GM18519 (cell line): ENCODE measurements around the gene DNASE2B.

Source experiments
- ATAC-seq: cut with Tn5 transposase; IDR thresholded peaks from one replicate; pipeline ENCODE4 v1.9.1; 2021; ENCODE audit warnings: mild to moderate bottlenecking, moderate library complexity; ENCODE audit not compliant: unreplicated experiment, low FRiP score

DNASE2B gene

DNA sequence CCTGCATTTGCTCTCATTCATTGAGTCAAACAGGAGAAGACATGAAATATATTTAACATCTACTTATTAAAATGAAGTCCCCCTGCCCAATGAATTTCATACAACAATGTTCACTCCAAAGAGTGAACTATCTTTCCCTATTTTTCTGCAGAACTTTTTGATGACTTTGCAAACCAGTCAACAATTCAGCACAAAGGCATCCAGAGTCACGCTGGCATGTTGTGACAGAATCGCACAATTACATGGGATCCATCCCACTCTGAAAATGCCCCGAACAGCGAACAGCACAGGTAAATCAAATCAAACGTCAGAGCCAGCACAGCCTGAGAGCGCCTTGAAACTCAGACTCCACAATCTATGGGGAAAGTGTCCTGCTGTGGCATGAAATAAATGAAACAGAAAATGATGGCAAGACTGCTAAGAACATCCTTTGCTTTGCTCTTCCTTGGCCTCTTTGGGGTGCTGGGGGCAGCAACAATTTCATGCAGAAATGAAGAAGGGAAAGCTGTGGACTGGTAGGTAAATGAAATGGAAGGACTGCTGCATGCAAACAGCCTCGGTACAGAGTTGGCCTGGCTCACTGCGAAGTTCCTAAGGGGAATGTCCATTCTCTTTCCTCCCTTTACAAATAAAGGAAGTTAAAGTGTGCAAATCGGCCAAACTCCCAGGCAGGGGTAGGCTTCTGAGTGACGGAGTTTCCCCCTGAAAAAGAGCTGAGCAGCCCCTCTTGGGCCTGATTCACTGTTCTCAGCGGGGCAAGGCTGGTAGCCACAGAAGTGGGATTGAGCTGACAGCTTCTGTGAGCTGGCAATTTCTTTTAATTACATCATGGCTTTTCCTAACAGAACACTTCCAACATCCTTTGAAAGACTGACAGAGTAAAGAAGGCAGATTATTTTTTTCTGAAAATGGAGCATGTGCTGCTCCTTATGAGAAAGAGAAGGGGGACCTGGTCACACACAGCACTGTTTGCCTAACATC lies at the start of gene DNASE2B:
Gene DNASE2B (plus strand): TSS at position 310 of the 981 bp plus-strand sequence. CDS start 81 bp downstream, at position 391.
- no peak for ATAC-seq

DNA sequence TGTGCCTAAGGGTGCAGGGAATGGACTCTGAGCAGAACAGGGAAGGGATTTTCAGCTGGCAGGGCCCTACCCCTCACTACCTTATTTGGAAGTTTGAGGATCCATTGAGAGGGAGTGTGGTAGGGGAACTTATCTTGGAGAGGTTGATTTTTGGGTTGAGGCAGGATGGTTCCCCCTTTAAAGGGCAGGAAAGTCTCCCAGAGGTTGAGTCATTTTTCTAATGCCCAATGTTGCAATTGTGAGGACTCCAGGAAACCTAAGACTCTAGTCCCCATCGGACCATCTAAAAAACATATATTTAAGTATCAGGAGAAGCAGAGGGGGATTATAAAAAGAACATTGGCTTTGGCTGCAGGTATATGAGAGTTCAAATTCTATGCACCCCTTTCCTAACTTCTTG lies 49.5 kb upstream of the DNASE2B start:
- ATAC-seq, result no peak

- ATAC-seq, result no peak
Measured at GRCh38 chr1:84350104-84350503, 48.2 kb upstream of the DNASE2B start.

GRCh38 chr1:84350550-84350949 lies 47.7 kb upstream of the DNASE2B start:
- ATAC-seq, result no peak

GRCh38 chr1:84352298-84353106 lies 45.8 kb upstream of the DNASE2B start:
- ATAC-seq, result no peak

GRCh38 chr1:84353695-84354094 lies 44.6 kb upstream of the DNASE2B start:
- no peak for ATAC-seq

DNA sequence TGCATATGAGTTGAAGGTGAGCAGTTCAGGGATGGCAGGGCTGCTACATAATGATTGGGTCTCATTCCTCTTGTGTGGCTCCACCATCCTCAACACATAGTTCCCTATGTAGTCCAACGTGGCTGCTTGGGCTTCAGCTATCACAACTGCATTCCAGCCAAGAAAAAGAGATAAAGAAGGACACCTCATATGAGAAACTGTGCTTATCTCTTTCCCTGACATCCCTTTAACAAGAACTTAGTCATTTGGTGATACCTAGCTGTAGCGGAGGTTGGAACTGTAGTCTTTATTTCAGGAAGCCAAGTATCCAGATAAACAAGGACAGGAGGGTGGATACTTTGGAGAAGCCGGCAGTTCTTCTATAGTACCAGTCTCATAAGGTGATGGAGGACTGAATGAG lies 42.7 kb upstream of the DNASE2B start:
- ATAC-seq, result no peak

- no peak for ATAC-seq
Measured at GRCh38 chr1:84356881-84357280, 41.4 kb upstream of the DNASE2B start.

GRCh38 chr1:84358695-84359094 lies 39.6 kb upstream of the DNASE2B start:
- no peak for ATAC-seq

DNA sequence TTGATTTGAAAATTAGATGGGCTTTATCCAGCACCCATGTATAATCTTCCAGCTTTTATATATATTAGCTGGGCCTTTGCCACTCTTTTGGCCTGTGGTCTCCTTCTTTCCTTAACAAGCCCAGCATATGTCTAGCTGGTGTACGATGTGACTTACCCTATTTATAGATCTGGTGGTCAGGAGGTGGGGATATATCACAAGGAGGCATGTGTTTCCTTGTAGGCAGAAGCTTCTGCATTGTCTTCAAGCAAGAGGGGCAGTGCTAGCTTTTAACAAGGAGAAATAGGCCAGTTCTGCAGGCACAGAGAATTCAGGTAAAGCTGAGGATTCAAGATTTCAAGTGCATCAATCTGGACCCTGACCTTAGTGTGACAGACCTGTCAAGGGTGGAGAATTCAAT lies 38.0 kb upstream of the DNASE2B start:
- no peak for ATAC-seq

DNA sequence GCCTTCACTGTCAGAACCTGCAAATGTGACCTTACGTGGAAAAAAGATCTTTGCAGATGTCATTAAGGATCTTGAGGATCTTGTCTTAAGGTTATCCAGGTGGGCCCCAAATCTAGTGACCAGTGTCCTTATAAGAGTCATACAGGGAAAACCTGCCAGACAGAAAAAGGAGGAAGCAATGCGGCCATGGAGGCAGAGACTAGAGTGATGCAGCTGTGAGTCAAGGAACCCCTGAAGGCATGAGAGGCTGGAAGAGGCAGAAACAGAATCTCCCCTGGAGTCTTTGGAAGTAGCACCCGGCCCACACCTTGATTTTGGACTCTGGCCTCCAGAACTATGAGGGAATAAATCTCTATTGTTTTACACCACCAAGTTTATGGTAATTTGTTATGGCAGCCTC lies 36.5 kb upstream of the DNASE2B start:
- no peak for ATAC-seq

- ATAC-seq, result no peak
Measured at GRCh38 chr1:84363019-84363418, 35.3 kb upstream of the DNASE2B start.

DNA sequence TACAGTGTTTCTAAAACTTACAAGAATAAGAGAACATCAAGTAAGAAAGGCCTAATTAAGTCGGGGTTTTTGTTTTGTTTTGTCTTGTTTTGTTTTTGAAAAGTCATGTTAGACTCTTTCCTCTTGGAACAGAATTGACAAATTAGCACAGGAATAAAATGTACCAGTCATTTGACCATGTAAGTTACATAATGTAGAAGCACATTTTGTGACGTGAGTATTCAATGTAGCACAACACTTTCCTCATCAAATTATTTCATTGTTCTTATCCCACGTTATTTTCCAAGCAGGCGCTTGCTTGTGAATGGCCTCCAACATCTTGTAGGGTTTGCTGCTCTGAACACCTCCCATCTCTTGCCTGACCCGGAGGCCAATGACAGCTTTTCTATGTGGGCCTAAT lies 34.7 kb upstream of the DNASE2B start:
- no peak for ATAC-seq

DNA sequence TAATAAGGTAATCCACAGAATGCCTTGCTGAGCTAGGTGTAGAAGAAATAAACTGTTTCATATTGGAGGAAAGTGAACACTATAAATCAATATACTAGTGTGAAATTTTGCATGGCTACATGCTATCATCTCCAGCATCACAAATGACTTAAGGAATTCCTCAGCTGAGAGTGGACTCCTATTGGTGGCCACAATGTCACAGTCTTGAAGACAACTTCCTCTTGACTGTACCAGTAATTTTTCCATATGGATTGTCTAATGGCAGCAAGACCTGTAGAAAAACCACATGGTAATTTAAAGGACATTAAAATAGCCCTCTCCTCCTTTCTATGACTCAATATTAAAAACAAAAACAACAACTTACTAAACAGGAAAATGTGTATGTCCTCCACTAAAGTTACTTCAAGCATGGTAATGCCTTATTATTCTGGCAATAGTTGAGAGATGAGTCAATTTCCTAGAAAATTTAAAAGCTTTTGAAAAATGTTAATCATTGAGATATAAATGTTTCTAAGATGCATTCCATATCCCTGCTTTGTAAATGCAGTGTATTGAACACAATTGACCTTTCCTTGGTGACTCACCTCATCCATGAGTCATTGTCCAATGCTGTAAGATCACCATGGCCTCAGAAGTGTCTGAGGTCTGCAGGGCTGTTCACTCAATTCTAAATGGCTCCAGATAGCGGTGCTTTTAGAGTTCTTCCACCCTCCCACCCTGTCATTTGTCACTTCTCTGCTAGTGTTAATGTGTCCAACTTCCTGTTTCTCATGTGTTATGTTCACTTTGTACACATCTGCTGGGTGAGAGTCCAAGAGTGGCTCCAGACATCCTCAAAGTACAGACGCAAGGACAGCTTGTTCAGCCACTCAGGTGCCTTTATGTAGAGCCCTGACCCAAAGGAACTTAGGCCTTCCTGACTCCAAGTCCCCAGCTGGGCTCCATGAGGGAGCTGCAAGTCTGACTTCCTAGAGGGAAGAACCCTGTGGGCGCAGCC lies 32.8 kb upstream of the DNASE2B start:
- ATAC-seq, result no peak

DNA sequence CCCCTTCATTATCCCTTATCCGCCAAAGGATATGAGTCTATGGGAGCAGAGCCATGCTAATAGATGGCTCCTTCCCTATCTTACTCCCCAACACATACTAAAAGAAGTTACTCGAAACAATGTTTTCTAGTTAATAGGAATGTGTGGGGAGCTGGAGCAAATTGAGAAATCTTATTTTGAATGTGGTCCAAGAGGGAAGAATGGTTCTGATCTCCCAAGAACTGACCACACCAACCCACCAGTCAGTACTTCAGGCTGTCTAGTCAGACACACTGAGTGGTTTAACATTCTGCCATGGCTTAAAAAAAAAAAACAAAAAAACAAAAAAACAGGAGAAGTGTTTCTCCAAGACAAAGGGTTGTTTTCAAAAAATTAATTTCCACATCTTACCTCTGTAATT lies 31.5 kb upstream of the DNASE2B start:
- ATAC-seq, result no peak

GRCh38 chr1:84367219-84367618 lies 31.1 kb upstream of the DNASE2B start:
- ATAC-seq, result no peak

- ATAC-seq, result no peak
Measured at GRCh38 chr1:84368441-84368840, 29.8 kb upstream of the DNASE2B start.

GRCh38 chr1:84370266-84370665 lies 28.0 kb upstream of the DNASE2B start:
- no peak for ATAC-seq

- ATAC-seq, result no peak
Measured at GRCh38 chr1:84370831-84371394, 27.4 kb upstream of the DNASE2B start.
